Nephron (organoid): ENCODE data around the gene ABCB1.
"Not testable (repeated sequence)": the region's sequence is repeated elsewhere in the genome, so short reads cannot be mapped to it uniquely, and the experiment has no call there.

Source experiments
- H3K27ac Mint-ChIP-seq, 3 experiments: 2 replicates each; pipeline ENCODE4 v1.8.0; 2020; ENCODE audit warnings: mixed read lengths in 3 of 3, mild to moderate bottlenecking in 2 of 3, moderate library complexity in 1 of 3
- H3K27me3 Mint-ChIP-seq: 2 replicates; pipeline ENCODE4 v1.8.0; 2021; ENCODE audit warnings: low read depth, mild to moderate bottlenecking, moderate library complexity, mixed read lengths
- H3K36me3 Mint-ChIP-seq: 2 replicates; pipeline ENCODE4 v1.8.0; 2020; ENCODE audit warnings: low read depth, mixed read lengths
- H3K4me1 Mint-ChIP-seq: 2 replicates; pipeline ENCODE4 v1.8.0; 2020; ENCODE audit warnings: mixed read lengths
- H3K4me3 Mint-ChIP-seq, 3 experiments: 2 replicates each; pipeline ENCODE4 v1.8.0; 2020; ENCODE audit warnings: mild to moderate bottlenecking in 3 of 3, mixed read lengths in 3 of 3, moderate library complexity in 2 of 3
- H3K9me3 Mint-ChIP-seq: 2 replicates; pipeline ENCODE4 v1.8.0; 2020; ENCODE audit warnings: mixed read lengths
- TF ChIP-seq, protein P1 (sequence below), 3 experiments: fragments of 200-600 bp; sonication (generic); IDR thresholded peaks; one replicate each; pipeline ENCODE4 v1.5.0; 2021; ENCODE audit warnings: antibody characterized with exemption in 3 of 3; ENCODE audit not compliant: unreplicated experiment in 3 of 3

The ABCB1 gene

DNA sequence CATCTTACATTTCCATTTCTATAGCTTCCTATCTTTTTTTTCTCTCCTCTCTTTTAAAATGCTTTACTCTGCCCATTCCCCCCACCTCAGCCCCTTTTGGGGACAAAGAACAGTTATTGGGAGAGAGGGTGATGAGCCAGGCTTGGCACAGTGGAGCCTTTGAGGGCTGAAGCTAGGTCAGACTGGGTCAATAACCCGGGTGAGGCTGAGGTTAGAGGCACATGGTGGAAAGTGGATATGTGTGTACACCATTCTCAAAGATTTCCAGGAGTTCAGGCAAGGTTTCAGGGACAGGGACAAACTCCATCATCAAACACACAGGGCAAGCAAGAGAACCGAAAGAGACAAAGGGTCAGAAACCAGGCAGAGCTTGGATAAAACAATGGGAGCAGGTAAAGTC lies 136.7 kb downstream of the ABCB1 start:
- H3K27me3 Mint-ChIP-seq = peaks cover 5% of the 10 kb centered on the region
- TF ChIP-seq, protein P1, sequence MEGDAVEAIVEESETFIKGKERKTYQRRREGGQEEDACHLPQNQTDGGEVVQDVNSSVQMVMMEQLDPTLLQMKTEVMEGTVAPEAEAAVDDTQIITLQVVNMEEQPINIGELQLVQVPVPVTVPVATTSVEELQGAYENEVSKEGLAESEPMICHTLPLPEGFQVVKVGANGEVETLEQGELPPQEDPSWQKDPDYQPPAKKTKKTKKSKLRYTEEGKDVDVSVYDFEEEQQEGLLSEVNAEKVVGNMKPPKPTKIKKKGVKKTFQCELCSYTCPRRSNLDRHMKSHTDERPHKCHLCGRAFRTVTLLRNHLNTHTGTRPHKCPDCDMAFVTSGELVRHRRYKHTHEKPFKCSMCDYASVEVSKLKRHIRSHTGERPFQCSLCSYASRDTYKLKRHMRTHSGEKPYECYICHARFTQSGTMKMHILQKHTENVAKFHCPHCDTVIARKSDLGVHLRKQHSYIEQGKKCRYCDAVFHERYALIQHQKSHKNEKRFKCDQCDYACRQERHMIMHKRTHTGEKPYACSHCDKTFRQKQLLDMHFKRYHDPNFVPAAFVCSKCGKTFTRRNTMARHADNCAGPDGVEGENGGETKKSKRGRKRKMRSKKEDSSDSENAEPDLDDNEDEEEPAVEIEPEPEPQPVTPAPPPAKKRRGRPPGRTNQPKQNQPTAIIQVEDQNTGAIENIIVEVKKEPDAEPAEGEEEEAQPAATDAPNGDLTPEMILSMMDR (IDR thresholded peaks at IDR 0.05; ENCODE audit: unreplicated experiment in 3 of 3) = no peak
- H3K27ac Mint-ChIP-seq = no peak overlapping the region

DNA sequence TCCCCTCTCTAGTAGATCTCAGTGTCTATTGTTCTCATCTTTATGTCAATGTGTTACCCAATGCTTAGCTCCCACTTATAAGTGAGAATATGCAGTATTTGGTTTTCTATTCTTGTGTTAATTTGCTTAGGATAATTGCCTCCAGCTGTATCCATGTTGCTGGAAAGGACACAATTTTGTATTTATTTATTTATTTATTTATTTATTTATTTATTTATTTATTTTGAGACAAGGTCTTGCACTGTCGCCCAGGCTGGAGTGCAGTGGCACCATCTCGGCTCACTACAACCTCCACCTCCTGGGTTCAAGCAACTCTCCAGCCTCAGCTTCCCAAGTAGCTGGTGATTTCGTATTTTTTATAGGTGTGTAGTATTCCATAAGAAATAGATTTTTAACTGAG lies 140.2 kb downstream of the ABCB1 start:
- H3K9me3 Mint-ChIP-seq, H3K27me3 Mint-ChIP-seq, H3K36me3 Mint-ChIP-seq, H3K4me1 Mint-ChIP-seq, H3K4me3 Mint-ChIP-seq, H3K27ac Mint-ChIP-seq: not testable (repeated sequence)

More for the DNA sequence above, 136.7 kb downstream of the ABCB1 start:
- no peaks in the 10 kb centered on the region for H3K36me3 Mint-ChIP-seq
- H3K4me3 Mint-ChIP-seq = no peak overlapping the region
- no peaks in the 10 kb centered on the region for H3K4me1 Mint-ChIP-seq
- H3K9me3 Mint-ChIP-seq = peaks cover 9% of the 10 kb centered on the region

DNA sequence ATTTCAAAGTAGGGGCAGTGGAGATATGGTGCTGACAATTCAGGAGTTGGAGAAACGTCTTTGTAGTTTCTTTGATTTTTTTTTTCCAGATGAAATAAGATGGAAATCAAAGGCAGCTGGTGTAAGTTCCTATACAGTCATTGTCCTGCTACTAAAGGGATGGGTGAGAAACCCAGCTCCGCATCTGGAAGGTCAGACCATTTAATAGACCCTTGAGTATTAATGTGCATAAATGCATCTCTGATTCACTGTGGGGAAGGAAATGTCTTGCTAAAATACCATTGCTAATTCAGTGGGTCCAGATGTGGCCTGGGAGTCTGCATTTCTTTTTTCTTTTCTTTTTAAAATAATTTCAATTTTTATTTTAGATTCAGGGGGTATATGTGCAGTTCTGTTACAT lies 140.7 kb downstream of the ABCB1 start:
- Mint-ChIP-seq H3K36me3 (no peaks in the 10 kb centered on the region), H3K4me1 (no peaks in the 10 kb centered on the region), H3K9me3 (no peaks in the 10 kb centered on the region), H3K27ac (no peak overlapping the region), H3K4me3 (no peak overlapping the region), H3K27me3 (peaks cover 9% of the 10 kb centered on the region)
- TF ChIP-seq, protein P1 (IDR thresholded peaks at IDR 0.05; ENCODE audit: unreplicated experiment in 3 of 3) = no peak

DNA sequence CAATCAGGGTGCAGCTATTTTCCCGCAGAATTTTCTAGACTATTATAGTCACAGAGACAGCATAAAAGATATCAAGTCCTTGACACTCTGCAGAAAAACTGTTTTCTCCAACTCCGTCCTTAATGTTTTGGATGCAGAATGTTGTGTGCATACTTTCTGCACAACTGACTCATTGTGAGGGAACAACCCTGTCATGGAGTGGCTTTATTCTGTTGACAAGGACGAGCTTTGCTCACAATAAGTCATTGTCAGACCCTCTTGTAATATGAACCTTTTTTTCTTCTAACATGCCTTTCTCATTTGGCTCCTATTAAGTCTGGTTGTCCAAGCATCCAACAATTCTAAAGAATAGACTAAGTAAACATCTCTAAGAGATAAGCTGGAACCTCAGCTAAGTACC lies 142.5 kb downstream of the ABCB1 start:
- Mint-ChIP-seq H3K4me3 (no peak overlapping the region), H3K27me3 (peaks cover 4% of the 10 kb centered on the region), H3K36me3 (no peaks in the 10 kb centered on the region), H3K27ac (no peak overlapping the region), H3K4me1 (no peaks in the 10 kb centered on the region), H3K9me3 (no peaks in the 10 kb centered on the region)
- TF ChIP-seq, protein P1 (IDR thresholded peaks at IDR 0.05; ENCODE audit: unreplicated experiment in 3 of 3) = no peak

DNA sequence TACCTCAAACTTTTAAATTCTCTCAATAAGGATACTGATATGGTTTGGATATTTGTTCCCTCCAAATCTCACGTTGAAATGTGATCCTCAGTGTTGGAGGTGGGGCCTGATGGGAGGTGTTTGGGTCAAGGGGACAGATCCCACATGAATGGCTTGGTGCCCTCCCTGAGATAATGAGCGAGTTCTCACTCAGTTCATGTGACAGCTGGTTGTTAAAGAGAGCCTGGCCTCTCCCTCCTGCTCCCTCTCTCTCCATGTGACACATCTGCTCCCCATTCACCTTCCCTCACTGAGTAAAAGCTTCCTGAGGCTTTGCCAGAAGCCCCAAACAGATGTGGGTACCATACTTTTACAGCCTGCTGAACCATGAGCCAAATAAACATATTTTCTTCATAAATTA lies 144.4 kb downstream of the ABCB1 start:
- TF ChIP-seq, protein P1 (IDR thresholded peaks at IDR 0.05; ENCODE audit: unreplicated experiment in 3 of 3) = no peak
- no peaks in the 10 kb centered on the region for H3K36me3 Mint-ChIP-seq
- no peak overlapping the region for H3K4me3 Mint-ChIP-seq

More for the DNA sequence above, 144.4 kb downstream of the ABCB1 start:
- Mint-ChIP-seq H3K27ac (no peak overlapping the region), H3K9me3 (no peaks in the 10 kb centered on the region), H3K4me1 (no peaks in the 10 kb centered on the region), H3K27me3 (peaks cover 4% of the 10 kb centered on the region)
